Fibroblast of peridontal ligament (primary cell): Measurements from ENCODE around the gene KIAA0513.
"Not testable (repeated sequence)": the region's sequence is repeated elsewhere in the genome, so short reads cannot be mapped to it uniquely, and the experiment has no call there.

Source experiments
- DNase-seq: peaks from one replicate; pipeline ENCODE4 v3.0.0-alpha.2; 2010; ENCODE audit errors: extremely low read depth

The KIAA0513 gene

GRCh38 chr16:85111184-85111583 is 83.6 kb downstream of the KIAA0513 start:
- no peak for DNase-seq

DNA sequence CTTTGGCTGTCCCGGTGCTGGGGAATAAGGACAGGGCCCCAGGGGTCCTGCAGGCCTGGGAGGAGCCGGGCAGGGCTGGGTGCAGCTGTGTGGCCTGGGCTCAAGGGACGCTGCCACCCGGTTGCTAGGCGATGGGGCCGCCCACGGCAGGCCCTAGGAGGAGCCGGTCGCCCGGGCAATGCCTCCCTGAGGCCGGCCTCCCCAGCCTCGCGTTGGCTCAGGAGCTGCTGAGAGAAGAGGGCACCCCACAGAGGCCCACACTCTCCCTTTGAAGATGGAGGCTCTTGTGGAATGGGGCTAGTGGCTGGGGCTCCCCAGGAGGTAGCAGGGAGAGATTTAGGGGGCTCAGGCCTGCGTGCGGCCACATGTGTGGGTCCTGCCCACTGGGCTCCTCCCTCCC is 84.8 kb downstream of the KIAA0513 start, which contains the start of gene CIBAR2:
CIBAR2 (minus strand) TSS at position 109 of the 400 bp plus-strand sequence. CDS start 120 bp downstream, outside the sequence.
- no peak for DNase-seq

- no peak for DNase-seq
Measured at GRCh38 chr16:85113168-85113733, 85.7 kb downstream of the KIAA0513 start.

GRCh38 chr16:85113913-85114312 is 86.3 kb downstream of the KIAA0513 start:
- no peak for DNase-seq

DNA sequence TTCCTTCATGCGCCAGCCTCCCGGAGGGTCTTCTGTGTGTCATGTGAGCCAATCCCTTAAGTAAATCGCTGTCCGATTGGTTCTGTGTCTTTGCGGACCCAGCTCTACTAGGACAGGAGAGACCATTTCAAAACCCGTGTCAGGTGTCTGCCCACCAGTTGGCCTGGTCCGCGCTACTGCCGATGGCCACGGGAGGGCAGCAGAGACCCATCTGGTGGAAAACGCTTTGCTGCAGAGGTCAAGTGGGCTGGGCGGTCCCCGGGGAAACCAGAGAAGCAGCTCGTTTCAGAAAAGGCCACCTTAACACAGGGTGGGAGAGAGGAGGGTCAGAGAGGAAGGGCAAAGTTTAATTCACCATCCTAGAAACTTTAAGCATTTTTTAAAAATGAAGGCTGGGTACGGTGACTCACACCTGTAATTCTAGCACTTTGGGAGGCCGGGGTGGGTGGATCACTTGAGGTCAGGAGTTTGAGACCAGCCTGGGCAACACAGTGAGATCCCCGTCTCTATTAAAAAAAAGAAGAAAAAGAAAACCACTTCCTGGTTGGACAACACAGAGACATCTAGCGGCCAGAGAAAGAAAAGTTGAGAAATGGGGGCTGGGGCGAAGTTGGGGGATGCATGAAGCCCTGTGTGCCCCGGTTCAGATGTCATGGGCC is 87.4 kb downstream of the KIAA0513 start:
- DNase-seq = peak; percentile 75

GRCh38 chr16:85117418-85117817 is 89.8 kb downstream of the KIAA0513 start:
- no peak for DNase-seq

- no peak for DNase-seq
Measured at GRCh38 chr16:85120006-85120340, 92.4 kb downstream of the KIAA0513 start.

GRCh38 chr16:85123441-85123840 is 95.8 kb downstream of the KIAA0513 start:
- DNase-seq = not testable (repeated sequence)

DNA sequence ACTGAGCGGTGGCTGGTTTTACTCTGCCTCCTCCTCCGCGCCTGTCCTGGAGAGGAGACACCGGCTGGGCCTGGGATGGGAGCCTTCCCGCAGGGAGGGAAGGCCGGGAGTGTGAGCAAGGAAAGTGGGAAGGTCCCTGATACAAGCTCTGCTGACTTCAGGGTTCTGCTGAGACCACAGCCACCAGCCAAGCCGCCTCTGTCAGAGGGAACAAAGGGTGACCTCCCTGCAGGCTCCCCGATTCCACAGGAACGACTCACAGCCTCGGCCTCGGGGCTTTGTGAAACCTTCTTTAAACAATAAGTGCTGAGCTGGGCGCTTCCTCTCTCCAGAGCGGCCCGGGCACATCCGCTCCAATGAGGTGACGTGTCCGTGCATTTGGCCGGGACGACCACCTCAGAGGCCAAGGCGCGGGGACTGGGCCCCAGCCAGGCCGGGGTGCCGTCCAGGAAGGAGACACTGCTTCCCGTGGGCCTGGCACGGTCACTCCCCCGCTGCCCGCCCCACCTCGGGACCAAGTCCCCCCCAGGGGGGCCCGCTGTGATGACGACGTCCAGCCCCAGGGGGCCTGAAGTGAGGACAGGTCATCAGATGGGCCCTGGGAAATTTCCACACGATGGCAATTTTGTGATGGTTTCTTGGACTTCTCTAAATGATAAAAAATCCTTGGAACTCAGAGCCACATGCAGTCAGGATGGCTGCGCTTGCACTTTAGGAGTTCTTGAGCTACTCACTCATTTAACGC is 96.5 kb downstream of the KIAA0513 start:
- no peak for DNase-seq

- no peak for DNase-seq
Measured at GRCh38 chr16:85124636-85125346, 97.2 kb downstream of the KIAA0513 start.

GRCh38 chr16:85125570-85126393 is 98.2 kb downstream of the KIAA0513 start:
- no peak for DNase-seq

GRCh38 chr16:85126394-85126704 is 98.8 kb downstream of the KIAA0513 start:
- DNase-seq = no peak

GRCh38 chr16:85126705-85127378 is 99.2 kb downstream of the KIAA0513 start:
- peak; percentile 54 for DNase-seq

GRCh38 chr16:85127379-85127723 is 99.8 kb downstream of the KIAA0513 start:
- DNase-seq = no peak

- no peak for DNase-seq
Measured at GRCh38 chr16:85128079-85128837, 100.7 kb downstream of the KIAA0513 start.

DNA sequence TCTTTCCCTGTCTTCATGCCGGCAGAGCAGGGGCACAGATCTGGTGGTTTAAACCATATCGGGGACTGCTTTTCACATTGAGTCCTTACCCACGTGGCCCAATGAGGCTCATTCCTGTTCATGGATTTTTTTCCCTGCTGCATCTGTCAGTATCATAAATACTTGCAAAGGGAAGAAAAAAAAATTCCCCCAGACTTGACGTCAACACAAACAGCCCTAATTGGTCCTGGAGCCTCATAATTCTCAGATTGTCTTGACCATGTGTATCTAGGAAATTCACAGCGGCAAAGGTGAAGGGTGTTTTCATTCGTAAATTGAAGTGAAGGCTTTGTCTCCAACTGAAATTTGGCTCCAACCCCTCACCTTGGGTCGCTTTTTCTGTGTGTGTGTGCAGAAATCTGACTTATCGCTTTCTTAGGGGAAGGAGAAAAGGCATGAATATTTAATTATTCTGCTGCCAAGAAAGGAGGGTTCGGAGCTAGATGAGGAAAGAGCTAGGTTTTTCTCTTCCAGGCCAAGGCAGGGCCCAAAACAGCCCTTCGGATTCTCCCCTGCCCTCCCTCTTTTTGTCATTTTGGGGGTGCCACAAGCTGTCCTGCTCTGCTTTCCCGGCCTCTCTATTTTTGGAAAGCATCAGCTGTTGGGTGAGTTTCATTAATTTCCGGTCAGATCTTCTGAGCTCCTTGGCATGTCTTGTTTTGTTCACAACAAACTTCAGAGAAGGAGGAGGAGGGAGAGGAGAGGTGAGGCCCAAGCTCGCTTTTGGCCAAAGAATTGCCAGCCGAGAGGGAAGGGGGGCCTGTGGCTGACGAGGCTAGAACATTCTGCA is 102.5 kb downstream of the KIAA0513 start:
- peak; percentile 40 for DNase-seq

DNA sequence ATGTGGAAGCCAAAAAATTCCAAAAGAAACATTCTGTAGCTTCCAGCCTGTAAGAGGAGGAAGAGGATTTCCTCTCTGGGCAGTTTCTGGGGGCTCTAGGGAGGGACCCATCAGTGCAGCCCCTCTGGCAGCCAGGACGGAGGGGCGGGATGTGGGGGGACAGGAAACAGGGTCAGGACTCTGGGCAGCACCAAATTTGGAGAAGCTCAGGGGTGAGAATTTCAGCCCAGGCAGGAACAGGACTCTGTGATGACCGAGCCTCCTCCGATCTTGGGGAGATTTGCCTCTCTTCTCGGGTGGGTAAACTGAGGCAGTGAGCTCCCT is 103.1 kb downstream of the KIAA0513 start:
- no peak for DNase-seq

GRCh38 chr16:85132456-85133289 is 105.1 kb downstream of the KIAA0513 start:
- DNase-seq = no peak

DNA sequence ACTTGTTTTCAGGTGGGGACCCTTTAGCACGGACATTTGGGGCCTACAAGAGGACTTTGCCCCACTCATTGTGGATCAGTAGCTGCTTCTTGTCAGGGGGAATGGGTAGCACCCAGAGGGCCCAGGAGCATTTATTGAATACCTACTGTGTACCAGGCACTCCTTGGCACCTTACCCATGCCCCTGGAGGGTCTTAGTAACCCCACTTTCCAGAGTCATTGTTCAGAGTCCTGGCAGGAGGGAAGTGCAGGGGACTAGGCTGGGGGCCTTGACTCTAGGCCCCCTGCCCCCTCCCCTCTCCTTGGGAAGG is 105.7 kb downstream of the KIAA0513 start:
- no peak for DNase-seq
